ENCODE results near the gene ARHGAP32. TPM values are rescaled to one million over a fixed set of nuclear protein-coding genes. Genes with fewer than 3 reads are reported as not detected.
"Not testable (repeated sequence)": the region's sequence is repeated elsewhere in the genome, so short reads cannot be mapped to it uniquely, and the experiment has no call there.

The ARHGAP32 gene
- total RNA-seq, 4 donors from 2014 or later, result 11.2 to 21.7 (median 18.1) TPM

GRCh38 chr11:129204150-129204838 lies 12.2 kb upstream of the ARHGAP32 start:
- no peak for DNase-seq (ENCODE audit: low spot score)
- TF ChIP-seq CTCF (IDR thresholded peaks at IDR 0.05), result no peak
- ATAC-seq (ENCODE audit: low FRiP score), result no peak

GRCh38 chr11:129202646-129203045 lies 10.5 kb upstream of the ARHGAP32 start:
- DNase-seq (ENCODE audit: low spot score) (no peak), ATAC-seq (ENCODE audit: low FRiP score) (no peak)
- no peak for TF ChIP-seq CTCF (IDR thresholded peaks at IDR 0.05)

- ATAC-seq (ENCODE audit: low FRiP score), result no peak
- TF ChIP-seq CTCF (IDR thresholded peaks at IDR 0.05), result no peak
- no peak for DNase-seq (ENCODE audit: low spot score)
These were observed 3.6 kb upstream of the ARHGAP32 start for GRCh38 chr11:129195682-129196081.

- ATAC-seq (ENCODE audit: low FRiP score), result no peak
- TF ChIP-seq CTCF (IDR thresholded peaks at IDR 0.05), result no peak
- DNase-seq (ENCODE audit: low spot score), result no peak
These were observed 476 bp downstream of the ARHGAP32 start for GRCh38 chr11:129191649-129192048.

GRCh38 chr11:129190087-129190486 lies 2.0 kb downstream of the ARHGAP32 start:
- no peak for TF ChIP-seq CTCF (IDR thresholded peaks at IDR 0.05)
- ATAC-seq (ENCODE audit: low FRiP score) (no peak), DNase-seq (ENCODE audit: low spot score) (no peak)

GRCh38 chr11:129189646-129190045 lies 2.5 kb downstream of the ARHGAP32 start:
- DNase-seq (ENCODE audit: low spot score) (no peak), ATAC-seq (ENCODE audit: low FRiP score) (no peak)
- TF ChIP-seq CTCF (IDR thresholded peaks at IDR 0.05), result no peak

- not testable (repeated sequence) for ATAC-seq (ENCODE audit: low FRiP score); DNase-seq (ENCODE audit: low spot score)
These were observed 7.0 kb downstream of the ARHGAP32 start for GRCh38 chr11:129185082-129185481.
